ENCODE data around the gene PSPC1.

GRCh38 chr13:19668778-19669177 lies 114.0 kb downstream of the PSPC1 start:
- TF ChIP-seq CTCF (IDR thresholded peaks at IDR 0.05; ENCODE audit: insufficient read depth, low read length, poor library complexity, severe bottlenecking) (no peak), EZH2phosphoT487 (conservative IDR thresholded peaks at IDR 0.05; ENCODE audit: low read length) (no peak)
